HCEC 1CT (cell line): ENCODE results near the gene HMCN2.

Experiments used
- DNase-seq: peaks from one replicate; pipeline ENCODE4 v3.0.0-alpha.2; 2017

The HMCN2 gene

GRCh38 chr9:130347931-130348330 is 82.4 kb downstream of the HMCN2 start:
- no peak for DNase-seq

- DNase-seq: no peak
These were observed 82.8 kb downstream of the HMCN2 start for GRCh38 chr9:130348341-130348740.

- no peak for DNase-seq
These were observed 83.3 kb downstream of the HMCN2 start for GRCh38 chr9:130348881-130349280.

- DNase-seq: no peak
These were observed 83.8 kb downstream of the HMCN2 start for GRCh38 chr9:130349398-130349797.

- DNase-seq: no peak
These were observed 85.8 kb downstream of the HMCN2 start for GRCh38 chr9:130351343-130351742.

GRCh38 chr9:130352081-130352480 is 86.5 kb downstream of the HMCN2 start:
- no peak for DNase-seq

GRCh38 chr9:130352586-130353285 is 87.2 kb downstream of the HMCN2 start:
- DNase-seq: no peak

- no peak for DNase-seq
These were observed 88.8 kb downstream of the HMCN2 start for GRCh38 chr9:130354378-130354777.

GRCh38 chr9:130354806-130355205 is 89.2 kb downstream of the HMCN2 start:
- no peak for DNase-seq

GRCh38 chr9:130356033-130356432 is 90.5 kb downstream of the HMCN2 start:
- DNase-seq: no peak

GRCh38 chr9:130356877-130357584 is 91.5 kb downstream of the HMCN2 start:
- no peak for DNase-seq

GRCh38 chr9:130358928-130359327 is 93.4 kb downstream of the HMCN2 start:
- no peak for DNase-seq

GRCh38 chr9:130359819-130360218 is 94.3 kb downstream of the HMCN2 start:
- no peak for DNase-seq

GRCh38 chr9:130360672-130361071 is 95.1 kb downstream of the HMCN2 start:
- no peak for DNase-seq

- no peak for DNase-seq
These were observed 96.4 kb downstream of the HMCN2 start for GRCh38 chr9:130361873-130362362.

GRCh38 chr9:130362691-130363090 is 97.1 kb downstream of the HMCN2 start:
- DNase-seq: no peak

GRCh38 chr9:130363755-130364404 is 98.3 kb downstream of the HMCN2 start:
- no peak for DNase-seq

GRCh38 chr9:130364619-130365322 is 99.2 kb downstream of the HMCN2 start:
- no peak for DNase-seq

- no peak for DNase-seq
These were observed 99.8 kb downstream of the HMCN2 start for GRCh38 chr9:130365323-130365721.

GRCh38 chr9:130366072-130366471 is 100.5 kb downstream of the HMCN2 start:
- no peak for DNase-seq

- DNase-seq: no peak
These were observed 101.5 kb downstream of the HMCN2 start for GRCh38 chr9:130366888-130367550.

GRCh38 chr9:130368631-130369103 is 103.1 kb downstream of the HMCN2 start:
- no peak for DNase-seq

GRCh38 chr9:130370226-130370625 is 104.7 kb downstream of the HMCN2 start:
- DNase-seq: no peak
